Astrocyte (in vitro differentiated cells and primary cell): ENCODE measurements around the gene MNAT1. TPM values are rescaled to one million over a fixed set of nuclear protein-coding genes. Genes with fewer than 3 reads are reported as not detected.

ENCODE experiments used
- DNase-seq: peaks from one replicate; pipeline ENCODE4 v3.0.0-alpha.2; 2010; ENCODE audit warnings: low read depth
- FAIRE-seq: peaks from 2 replicates; lab custom pipeline; 2011; peaks lifted over from hg19 to GRCh38; lab: Jason Lieb, UNC
- H2AFZ ChIP-seq: 2 replicates; pipeline ENCODE4 v1.6.0; 2012; ENCODE audit warnings: low read depth, low read length, inconsistent platforms
- H3K27ac ChIP-seq: 2 replicates; pipeline ENCODE4 v1.5.1; 2011; ENCODE audit warnings: low read depth, low read length, inconsistent platforms
- H3K27me3 ChIP-seq: 2 replicates; pipeline ENCODE4 v1.6.0; 2011; ENCODE audit warnings: low read length, inconsistent platforms; ENCODE audit not compliant: insufficient read depth
- H3K36me3 ChIP-seq: 2 replicates; pipeline ENCODE4 v1.5.1; 2011; ENCODE audit warnings: low read length, inconsistent platforms; ENCODE audit not compliant: insufficient read depth
- H3K4me1 ChIP-seq: 2 replicates; pipeline ENCODE4 v1.5.1; 2011; ENCODE audit warnings: low read length, inconsistent platforms; ENCODE audit not compliant: insufficient read depth
- H3K4me2 ChIP-seq: 2 replicates; pipeline ENCODE4 v1.6.0; 2012; ENCODE audit warnings: low read length, inconsistent platforms
- H3K4me3 ChIP-seq: 2 replicates; pipeline ENCODE4 v1.5.1; 2011; ENCODE audit warnings: low read depth, mild to moderate bottlenecking, low read length, inconsistent platforms; ENCODE audit not compliant: insufficient read depth
- H3K79me2 ChIP-seq: 2 replicates; pipeline ENCODE4 v1.6.0; 2012; ENCODE audit warnings: mild to moderate bottlenecking, low read length, inconsistent platforms; ENCODE audit not compliant: insufficient read depth
- H3K9ac ChIP-seq: 2 replicates; pipeline ENCODE4 v1.6.0; 2012; ENCODE audit warnings: mild to moderate bottlenecking, low read length, inconsistent platforms
- H3K9me3 ChIP-seq: 2 replicates; pipeline ENCODE4 v1.5.1; 2012; ENCODE audit warnings: low read depth, mild to moderate bottlenecking, low read length, inconsistent platforms; ENCODE audit not compliant: insufficient read depth
- H4K20me1 ChIP-seq: 2 replicates; pipeline ENCODE4 v1.6.0; 2012; ENCODE audit warnings: low read length, inconsistent platforms; ENCODE audit not compliant: insufficient read depth
- H3K27ac Mint-ChIP-seq: one replicate; pipeline ENCODE4 v1.8.0; 2021; ENCODE audit warnings: mild to moderate bottlenecking, mixed read lengths; ENCODE audit not compliant: unreplicated experiment
- H3K27me3 Mint-ChIP-seq: one replicate; pipeline ENCODE4 v1.8.0; 2021; ENCODE audit warnings: low read depth, mixed read lengths; ENCODE audit not compliant: unreplicated experiment
- H3K36me3 Mint-ChIP-seq: one replicate; pipeline ENCODE4 v1.8.0; 2021; ENCODE audit warnings: low read depth, mixed read lengths; ENCODE audit not compliant: unreplicated experiment
- H3K4me1 Mint-ChIP-seq: one replicate; pipeline ENCODE4 v1.8.0; 2021; ENCODE audit warnings: low read depth, mixed read lengths; ENCODE audit not compliant: unreplicated experiment
- H3K4me3 Mint-ChIP-seq: one replicate; pipeline ENCODE4 v1.8.0; 2021; ENCODE audit warnings: mild to moderate bottlenecking, moderate library complexity, mixed read lengths; ENCODE audit not compliant: unreplicated experiment
- H3K9me3 Mint-ChIP-seq: one replicate; pipeline ENCODE4 v1.8.0; 2021; ENCODE audit warnings: mild to moderate bottlenecking, mixed read lengths; ENCODE audit not compliant: unreplicated experiment
- CTCF ChIP-seq: IDR thresholded peaks from 2 replicates; pipeline ENCODE4 v1.5.1; 2011; ENCODE audit warnings: low read depth, mild to moderate bottlenecking, inconsistent platforms, low read length, moderate library complexity; ENCODE audit not compliant: insufficient read depth
- EZH2 ChIP-seq: IDR thresholded peaks from 2 replicates; pipeline ENCODE4 v1.6.1; 2012; ENCODE audit warnings: mild to moderate bottlenecking, low read length, inconsistent platforms; ENCODE audit not compliant: insufficient read depth
- total RNA-seq: library from RNA; stranded (reverse); gene quantifications from 2 replicates; pipeline ENCODE4 v1.2.1, GENCODE V29; 2021

Gene MNAT1
- total RNA-seq, 1 donor from 2014 or later = 36.0 TPM

GRCh38 chr14:60790850-60791249, 56.3 kb downstream of the MNAT1 start:
- H3K79me2 ChIP-seq = peaks cover 34% of the 10 kb centered on the region

GRCh38 chr14:60796434-60796833, 61.9 kb downstream of the MNAT1 start:
- DNase-seq (no peak), FAIRE-seq (no peak)
- no peaks in the 10 kb centered on the region for H3K27me3 ChIP-seq
- H3K4me1 ChIP-seq = no peaks in the 10 kb centered on the region
- H3K4me3 Mint-ChIP-seq = no peak overlapping the region
- no peaks in the 10 kb centered on the region for H3K9me3 Mint-ChIP-seq
- H3K27ac ChIP-seq = no peak overlapping the region
- peaks cover 4% of the 10 kb centered on the region for H3K36me3 Mint-ChIP-seq
- H3K79me2 ChIP-seq = peaks cover 6% of the 10 kb centered on the region
- H3K4me3 ChIP-seq = no peak overlapping the region
- no peak overlapping the region for H2AFZ ChIP-seq
- TF ChIP-seq CTCF = no peak
- no peak for TF ChIP-seq EZH2
- no peaks in the 10 kb centered on the region for H4K20me1 ChIP-seq
- H3K36me3 ChIP-seq = no peaks in the 10 kb centered on the region
- H3K9ac ChIP-seq = no peak overlapping the region
- no peaks in the 10 kb centered on the region for H3K9me3 ChIP-seq
- H3K27ac Mint-ChIP-seq = no peak overlapping the region
- no peak overlapping the region for H3K4me2 ChIP-seq
- H3K27me3 Mint-ChIP-seq = no peaks in the 10 kb centered on the region
- H3K4me1 Mint-ChIP-seq = no peaks in the 10 kb centered on the region

More at GRCh38 chr14:60790850-60791249, 56.3 kb downstream of the MNAT1 start:
- Mint-ChIP-seq H3K4me3 (no peak overlapping the region), H3K36me3 (peaks cover 5% of the 10 kb centered on the region), H3K27ac (no peak overlapping the region), H3K9me3 (no peaks in the 10 kb centered on the region), H3K4me1 (no peaks in the 10 kb centered on the region), H3K27me3 (no peaks in the 10 kb centered on the region)
- no peak for TF ChIP-seq EZH2
- no peak for TF ChIP-seq CTCF
- H3K9me3 ChIP-seq = no peaks in the 10 kb centered on the region
- no peaks in the 10 kb centered on the region for H3K36me3 ChIP-seq
- no peak overlapping the region for H3K4me2 ChIP-seq
- H3K9ac ChIP-seq = no peak overlapping the region
- no peaks in the 10 kb centered on the region for H3K4me1 ChIP-seq
- H3K27ac ChIP-seq = no peak overlapping the region
- DNase-seq = no peak
- H4K20me1 ChIP-seq = peaks cover 18% of the 10 kb centered on the region
- FAIRE-seq = no peak
- no peak overlapping the region for H2AFZ ChIP-seq
- no peaks in the 10 kb centered on the region for H3K27me3 ChIP-seq
- no peak overlapping the region for H3K4me3 ChIP-seq

- no peak overlapping the region for H3K4me3 Mint-ChIP-seq
- Histone ChIP-seq H3K4me2 (no peak overlapping the region), H3K9me3 (no peaks in the 10 kb centered on the region), H2AFZ (no peak overlapping the region), H3K36me3 (no peaks in the 10 kb centered on the region), H4K20me1 (no peaks in the 10 kb centered on the region), H3K27me3 (no peaks in the 10 kb centered on the region), H3K9ac (no peak overlapping the region), H3K79me2 (no peaks in the 10 kb centered on the region), H3K27ac (no peak overlapping the region), H3K4me1 (no peaks in the 10 kb centered on the region), H3K4me3 (no peak overlapping the region)
- no peak overlapping the region for H3K27ac Mint-ChIP-seq
- peaks cover 4% of the 10 kb centered on the region for H3K36me3 Mint-ChIP-seq
- H3K9me3 Mint-ChIP-seq = no peaks in the 10 kb centered on the region
- H3K27me3 Mint-ChIP-seq = no peaks in the 10 kb centered on the region
- TF ChIP-seq EZH2 (no peak), CTCF (no peak)
- no peaks in the 10 kb centered on the region for H3K4me1 Mint-ChIP-seq
- DNase-seq = no peak
- FAIRE-seq = no peak
These were observed 65.8 kb downstream of the MNAT1 start for GRCh38 chr14:60800409-60800808.
